Anterior cingulate cortex (tissue), 58 donors: ENCODE data around the gene FAM50B.

Experiments used
- DNase-seq, 58 donors: peaks; one replicate each; lab custom pipeline; 2025; lab: John Stamatoyannopoulos, UW

The FAM50B gene

GRCh38 chr6:3888153-3888957 lies 39.2 kb downstream of the FAM50B start:
- DNase-seq = no peak

- DNase-seq = no peak
Measured at GRCh38 chr6:3890047-3890446, 40.9 kb downstream of the FAM50B start.

GRCh38 chr6:3891883-3892282 lies 42.7 kb downstream of the FAM50B start:
- DNase-seq = no peak

DNA sequence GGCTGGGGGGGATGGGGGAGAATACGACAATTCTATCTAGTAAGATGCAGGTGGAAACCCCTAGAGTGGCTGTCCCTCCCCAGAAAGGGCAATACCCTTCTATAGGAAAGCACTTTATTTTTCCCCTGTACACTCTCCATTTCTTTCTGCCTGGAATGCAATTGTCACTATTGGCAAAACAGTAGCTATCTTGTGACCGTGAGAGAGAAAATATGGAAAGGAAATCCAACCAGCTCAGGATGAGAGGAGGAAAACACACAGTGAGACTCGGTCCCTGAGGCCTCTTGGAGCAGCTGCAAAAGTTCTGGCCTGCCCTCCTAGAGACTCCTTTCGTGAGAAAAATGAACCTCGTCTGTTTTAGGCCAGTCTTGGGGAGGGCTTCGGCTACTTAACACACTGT lies 43.4 kb downstream of the FAM50B start:
- no peak for DNase-seq

DNA sequence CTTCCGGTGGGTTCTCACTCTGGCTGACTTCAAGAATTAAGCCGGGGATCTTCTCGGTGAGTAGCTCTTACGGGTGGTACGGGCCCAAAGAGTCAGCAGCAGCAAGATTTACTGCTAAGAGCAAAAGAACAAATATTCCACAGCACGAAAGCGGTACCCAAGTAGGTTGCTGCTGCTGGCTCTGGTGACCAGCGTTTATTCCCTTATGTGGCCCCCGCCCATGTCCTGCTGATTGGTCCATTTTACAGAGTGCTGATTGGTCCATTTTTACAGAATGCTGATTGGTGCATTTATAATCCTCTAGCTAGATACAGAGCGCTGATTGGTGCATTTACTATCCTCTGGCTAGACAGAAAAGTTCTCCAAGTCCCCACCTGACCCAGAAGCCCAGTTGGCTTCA lies 44.3 kb downstream of the FAM50B start:
- no peak for DNase-seq

- DNase-seq = no peak
Measured at GRCh38 chr6:3893917-3894316, 44.7 kb downstream of the FAM50B start.

GRCh38 chr6:3894590-3895311 lies 45.6 kb downstream of the FAM50B start:
- no peak for DNase-seq

- DNase-seq = no peak
Measured at GRCh38 chr6:3895312-3895653, 46.1 kb downstream of the FAM50B start.

GRCh38 chr6:3895805-3896204 lies 46.6 kb downstream of the FAM50B start:
- no peak for DNase-seq

DNA sequence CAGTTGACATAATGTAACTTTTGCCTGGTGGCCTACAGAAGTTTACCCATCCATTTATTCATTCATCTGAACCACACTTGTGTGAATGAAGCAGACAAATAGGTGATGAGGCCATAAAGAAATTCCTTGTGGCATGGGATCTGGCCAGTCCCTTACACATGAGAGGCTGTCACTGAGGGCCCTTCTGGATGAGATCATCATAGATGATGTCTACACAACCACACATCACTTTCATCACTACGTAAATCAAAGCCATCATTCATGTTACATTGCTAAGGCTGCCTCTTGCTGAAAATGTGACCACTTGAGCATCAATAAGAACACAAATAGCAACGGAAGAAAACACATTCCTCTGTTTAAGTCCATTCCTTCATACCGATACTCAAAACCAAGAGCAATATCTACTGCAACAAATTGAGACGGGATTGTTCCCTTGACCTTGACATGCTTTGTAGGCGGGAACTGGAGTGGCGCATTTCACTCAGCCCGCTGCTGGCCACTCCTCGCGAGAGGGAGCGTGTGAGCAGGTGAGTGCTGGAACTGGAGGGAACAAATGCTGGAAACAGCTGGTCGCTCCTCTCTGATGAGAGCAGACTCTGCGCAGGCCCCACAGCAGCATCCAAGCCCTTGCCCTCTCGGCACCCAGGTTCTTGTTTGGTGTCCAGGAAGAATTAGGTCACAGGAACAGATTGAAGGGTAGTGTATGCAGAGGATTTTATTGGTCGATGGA lies 49.3 kb downstream of the FAM50B start:
- no peak for DNase-seq

DNA sequence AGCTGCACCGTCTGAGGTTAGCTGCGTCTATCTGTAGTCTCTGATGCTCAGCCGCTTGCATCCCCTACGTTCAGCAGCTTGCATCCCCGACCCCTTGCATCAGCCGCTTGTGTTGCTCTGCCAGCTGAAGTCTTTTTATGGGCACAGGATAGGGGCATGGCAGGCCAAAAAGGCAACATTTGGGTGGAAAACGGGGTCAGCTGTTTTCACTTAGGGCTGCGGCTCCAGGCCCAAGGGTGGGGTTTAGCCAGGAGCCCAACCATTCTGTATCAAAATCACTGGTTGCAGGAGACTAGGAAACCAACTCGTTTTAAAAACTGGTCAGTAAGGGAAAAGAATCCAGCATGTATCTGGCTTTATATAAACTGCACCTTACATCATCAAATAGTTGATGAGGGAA lies 49.9 kb downstream of the FAM50B start:
- DNase-seq = no peak

DNA sequence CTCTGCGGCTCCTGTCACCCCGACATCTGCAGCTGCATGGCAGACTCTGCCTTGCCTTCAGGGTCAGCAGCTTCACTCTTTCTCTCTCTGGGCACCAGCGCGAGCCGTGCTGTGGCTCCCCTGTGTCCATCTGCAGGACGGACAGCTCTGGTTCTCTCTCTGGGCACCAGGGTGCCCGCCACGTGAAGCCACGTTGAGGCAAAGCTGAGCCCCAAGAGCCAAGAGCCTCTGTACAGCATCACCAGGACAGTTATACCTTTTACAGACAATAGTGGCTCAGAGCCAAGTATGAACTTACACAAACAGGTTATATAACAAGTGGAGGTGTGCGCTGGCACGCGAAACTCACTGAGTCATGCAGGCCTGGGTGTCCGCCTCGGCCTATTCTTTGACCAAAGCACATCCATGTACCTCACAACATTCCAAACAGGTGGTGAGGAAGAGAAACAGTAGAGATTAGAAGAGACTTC lies 50.8 kb downstream of the FAM50B start:
- no peak for DNase-seq
